ENCODE measurements around the gene GAS2L2. TPM values are rescaled to one million over a fixed set of nuclear protein-coding genes. Genes with fewer than 3 reads are reported as not detected.
A peak's percentile ranks its signal among the peaks of the same experiment; 100 is the strongest.

Gene GAS2L2
- total and polyA plus RNA-seq, 4 donors, result not detected

- Histone ChIP-seq H3K36me3 (ENCODE audit: control insufficient read depth in 4 of 4, insufficient read depth in 3 of 4, low read depth in 1 of 4, low read length in 3 of 4) (peaks cover 0 to 24% (median 21%) of the 10 kb centered on the region in 4 donors), H3K27me3 (ENCODE audit: control insufficient read depth in 4 of 4, insufficient read depth in 4 of 4, low read length in 3 of 4) (no peaks in the 10 kb centered on the region), H3K4me3 (ENCODE audit: low read depth in 1 of 3, low read length in 3 of 3) (no peak overlapping the region), H3K9ac (ENCODE audit: low read depth in 1 of 2, low read length in 2 of 2) (no peak overlapping the region), H3K9me3 (ENCODE audit: control insufficient read depth in 4 of 4, low read length in 3 of 4) (no peaks in the 10 kb centered on the region), H3K27ac (ENCODE audit: low read depth in 1 of 2, low read length in 2 of 2) (no peak overlapping the region), H3K4me1 (ENCODE audit: control insufficient read depth in 4 of 4, insufficient read depth in 4 of 4, low read length in 3 of 4) (peaks cover 0 to 9% (median 5%) of the 10 kb centered on the region in 4 donors)
- DNase-seq (ENCODE audit: low spot score), result no peak
- TF ChIP-seq, protein P1, sequence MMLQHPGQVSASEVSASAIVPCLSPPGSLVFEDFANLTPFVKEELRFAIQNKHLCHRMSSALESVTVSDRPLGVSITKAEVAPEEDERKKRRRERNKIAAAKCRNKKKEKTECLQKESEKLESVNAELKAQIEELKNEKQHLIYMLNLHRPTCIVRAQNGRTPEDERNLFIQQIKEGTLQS (IDR thresholded peaks at IDR 0.05), result no peak
- TF ChIP-seq YY1 (IDR thresholded peaks at IDR 0.05) (no peak), NR2F2 (IDR thresholded peaks at IDR 0.05) (no peak), JUND (IDR thresholded peaks at IDR 0.05) (no peak), RAD21 (IDR thresholded peaks at IDR 0.05) (no peak)
- WGBS, result 94% methylated on average over 5 of the region's 5 CpGs
Measured at GRCh38 chr17:35727635-35728034, 25.4 kb downstream of the GAS2L2 start.

DNA sequence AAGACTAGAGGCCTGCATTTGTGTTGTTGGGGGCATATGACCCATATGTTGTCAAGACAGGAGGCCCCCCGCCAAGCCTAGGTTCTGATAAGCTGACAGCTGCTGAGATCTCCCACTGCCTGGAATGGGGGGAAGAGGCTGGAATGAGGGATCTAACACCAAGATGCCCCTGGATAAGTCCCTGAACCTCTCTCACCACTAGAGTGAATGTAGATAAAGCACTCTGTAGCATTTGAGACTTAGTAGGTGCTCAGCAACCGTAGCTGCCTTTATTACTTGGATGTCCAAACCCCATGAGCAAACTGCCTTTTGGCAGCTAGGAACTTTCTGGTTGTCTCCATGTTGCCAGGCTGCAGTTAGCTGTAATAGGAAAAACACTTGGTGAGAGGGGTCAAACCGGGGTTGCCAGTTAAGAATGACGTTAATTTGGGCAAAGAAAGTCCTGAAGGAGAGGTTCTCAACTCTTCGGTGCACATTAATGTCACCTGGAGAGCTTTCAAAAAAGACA is 26.0 kb downstream of the GAS2L2 start:
- TF ChIP-seq CTCF (IDR thresholded peaks at IDR 0.05; ENCODE audit: low read depth, low read length, missing input control) (no peak), EGR1 (IDR thresholded peaks at IDR 0.05; ENCODE audit: low read depth in 2 of 2) (no peak), ZBTB33 (IDR thresholded peaks at IDR 0.05) (no peak), SP1 (IDR thresholded peaks at IDR 0.05) (no peak), FOXA2 (IDR thresholded peaks at IDR 0.05) (no peak), NR2F2 (IDR thresholded peaks at IDR 0.05) (no peak), RXRA (IDR thresholded peaks at IDR 0.05) (no peak)
- H3K36me3 ChIP-seq (ENCODE audit: control insufficient read depth in 4 of 4, insufficient read depth in 3 of 4, low read depth in 1 of 4, low read length in 3 of 4), result peaks cover 0 to 24% (median 21%) of the 10 kb centered on the region in 4 donors
- H3K9ac ChIP-seq (ENCODE audit: low read depth in 1 of 2, low read length in 2 of 2), result no peak overlapping the region
- no peak for DNase-seq (ENCODE audit: low spot score)
- H3K27ac ChIP-seq (ENCODE audit: low read depth in 1 of 2, low read length in 2 of 2), result no peak overlapping the region
- WGBS, result 85% methylated on average over 5 of the region's 5 CpGs
- no peaks in the 10 kb centered on the region for H3K27me3 ChIP-seq (ENCODE audit: control insufficient read depth in 4 of 4, insufficient read depth in 4 of 4, low read length in 3 of 4)
- no peaks in the 10 kb centered on the region for H3K9me3 ChIP-seq (ENCODE audit: control insufficient read depth in 4 of 4, low read length in 3 of 4)
- H3K4me3 ChIP-seq (ENCODE audit: low read depth in 1 of 3, low read length in 3 of 3), result no peak overlapping the region
- H3K4me1 ChIP-seq (ENCODE audit: control insufficient read depth in 4 of 4, insufficient read depth in 4 of 4, low read length in 3 of 4), result peaks cover 0 to 7% (median 5%) of the 10 kb centered on the region in 4 donors

DNA sequence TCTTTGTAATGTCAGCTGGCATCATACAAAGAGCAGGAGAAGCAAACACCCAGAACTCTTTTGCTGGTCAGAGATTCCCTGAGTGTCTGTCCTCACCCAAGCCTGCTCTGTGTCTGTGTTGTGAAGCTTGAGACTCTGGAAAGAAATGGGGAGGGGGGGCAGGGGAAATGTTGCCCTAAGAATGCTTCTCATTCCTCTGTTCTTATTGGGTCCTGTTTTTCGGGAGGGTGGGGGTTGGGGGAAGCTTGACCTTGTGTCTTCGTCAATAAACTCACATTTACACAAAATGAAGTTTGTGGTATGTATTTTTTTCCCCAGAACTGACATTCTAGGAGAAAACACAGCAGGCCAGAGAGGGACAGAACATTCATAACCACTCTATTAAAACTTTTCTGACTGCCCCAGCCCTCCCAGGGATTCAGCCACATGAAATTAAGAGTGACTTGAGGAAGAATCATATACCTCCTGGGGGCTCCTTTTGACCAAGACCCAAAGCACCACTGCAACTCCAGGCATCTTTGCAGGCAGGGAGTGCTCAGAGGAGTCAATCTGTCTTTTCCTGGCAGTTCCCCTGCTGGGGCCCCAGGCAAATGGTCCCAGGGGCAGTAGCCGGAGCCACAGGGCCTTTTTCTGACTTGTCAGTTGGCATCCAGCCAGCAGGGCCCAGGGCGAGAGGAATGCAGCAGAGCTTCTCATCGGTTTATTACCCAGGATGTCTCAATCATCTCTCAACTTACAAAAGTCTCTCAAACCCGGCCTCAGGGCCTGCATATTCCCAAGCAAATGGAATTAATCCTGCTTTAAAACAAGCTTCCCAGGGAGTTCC is 26.7 kb downstream of the GAS2L2 start:
- WGBS, result 72% methylated on average over 6 of the region's 6 CpGs
- Histone ChIP-seq H3K4me1 (ENCODE audit: control insufficient read depth in 4 of 4, insufficient read depth in 4 of 4, low read length in 3 of 4) (peaks cover 0 to 6% (median 4%) of the 10 kb centered on the region in 4 donors), H3K9ac (ENCODE audit: low read depth in 1 of 2, low read length in 2 of 2) (no peak overlapping the region), H3K36me3 (ENCODE audit: control insufficient read depth in 4 of 4, insufficient read depth in 3 of 4, low read depth in 1 of 4, low read length in 3 of 4) (peaks cover 0 to 24% (median 21%) of the 10 kb centered on the region in 4 donors), H3K27ac (ENCODE audit: low read depth in 1 of 2, low read length in 2 of 2) (no peak overlapping the region), H3K9me3 (ENCODE audit: control insufficient read depth in 4 of 4, low read length in 3 of 4) (no peaks in the 10 kb centered on the region), H3K4me3 (ENCODE audit: low read depth in 1 of 3, low read length in 3 of 3) (no peak overlapping the region), H3K27me3 (ENCODE audit: control insufficient read depth in 4 of 4, insufficient read depth in 4 of 4, low read length in 3 of 4) (no peaks in the 10 kb centered on the region)
- peak; percentile 53 for DNase-seq (ENCODE audit: low spot score)
- TF ChIP-seq EGR1 (IDR thresholded peaks at IDR 0.05; ENCODE audit: low read depth in 2 of 2) (no peak), FOXA1 (IDR thresholded peaks at IDR 0.05) (no peak), REST (IDR thresholded peaks at IDR 0.05) (no peak), HNF4G (IDR thresholded peaks at IDR 0.05) (no peak), YY1 (IDR thresholded peaks at IDR 0.05) (no peak), FOXA2 (IDR thresholded peaks at IDR 0.05) (no peak), RXRA (IDR thresholded peaks at IDR 0.05) (no peak), SP1 (IDR thresholded peaks at IDR 0.05) (no peak), CTCF (IDR thresholded peaks at IDR 0.05; ENCODE audit: low read depth, low read length, missing input control) (no peak), GABPA (IDR thresholded peaks at IDR 0.05 in 1 of 2, conservative IDR thresholded peaks at IDR 0.05 in 1 of 2) (no peak)
- TF ChIP-seq, protein P2, sequence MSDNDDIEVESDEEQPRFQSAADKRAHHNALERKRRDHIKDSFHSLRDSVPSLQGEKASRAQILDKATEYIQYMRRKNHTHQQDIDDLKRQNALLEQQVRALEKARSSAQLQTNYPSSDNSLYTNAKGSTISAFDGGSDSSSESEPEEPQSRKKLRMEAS (IDR thresholded peaks at IDR 0.05), result no peak
